Activated naive CD8-positive, alpha-beta T cell treated with anti-CD3 and anti-CD28 coated beads, Interleukin-2, amount 50 U/mL, for 16 hours (primary cell): ENCODE measurements around the gene LIG4.
"Not testable (repeated sequence)": the region's sequence is repeated elsewhere in the genome, so short reads cannot be mapped to it uniquely, and the experiment has no call there.

Source experiments
- DNase-seq: peaks from one replicate; pipeline ENCODE4 v3.0.0-alpha.2; 2020; ENCODE audit warnings: low read depth, low spot score

The LIG4 gene

DNA sequence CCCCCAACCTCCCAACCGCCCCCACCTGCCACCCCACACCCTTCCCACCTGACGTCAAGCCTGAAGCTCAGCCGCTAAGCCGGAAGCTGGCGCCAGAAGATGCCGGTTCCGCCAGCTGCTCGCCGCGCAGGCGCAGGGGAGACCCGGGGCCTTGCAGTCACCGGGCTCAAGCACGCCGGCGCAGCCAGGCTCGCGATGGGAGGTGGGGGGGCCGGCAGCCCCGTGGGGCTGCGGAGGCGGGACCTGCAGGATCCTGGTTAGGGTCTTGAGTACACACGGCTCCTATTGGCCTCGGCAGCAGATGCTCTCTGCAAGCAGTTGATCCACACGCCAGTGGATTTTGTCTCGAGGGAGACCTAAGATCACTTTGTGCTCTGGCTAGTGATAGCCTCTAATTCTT is at the start of gene LIG4:
Gene LIG4 (minus strand): TSS at position 101 of the 400 bp plus-strand sequence. CDS start 4,268 bp downstream, outside the sequence.
- DNase-seq, result peak; percentile 80

DNA sequence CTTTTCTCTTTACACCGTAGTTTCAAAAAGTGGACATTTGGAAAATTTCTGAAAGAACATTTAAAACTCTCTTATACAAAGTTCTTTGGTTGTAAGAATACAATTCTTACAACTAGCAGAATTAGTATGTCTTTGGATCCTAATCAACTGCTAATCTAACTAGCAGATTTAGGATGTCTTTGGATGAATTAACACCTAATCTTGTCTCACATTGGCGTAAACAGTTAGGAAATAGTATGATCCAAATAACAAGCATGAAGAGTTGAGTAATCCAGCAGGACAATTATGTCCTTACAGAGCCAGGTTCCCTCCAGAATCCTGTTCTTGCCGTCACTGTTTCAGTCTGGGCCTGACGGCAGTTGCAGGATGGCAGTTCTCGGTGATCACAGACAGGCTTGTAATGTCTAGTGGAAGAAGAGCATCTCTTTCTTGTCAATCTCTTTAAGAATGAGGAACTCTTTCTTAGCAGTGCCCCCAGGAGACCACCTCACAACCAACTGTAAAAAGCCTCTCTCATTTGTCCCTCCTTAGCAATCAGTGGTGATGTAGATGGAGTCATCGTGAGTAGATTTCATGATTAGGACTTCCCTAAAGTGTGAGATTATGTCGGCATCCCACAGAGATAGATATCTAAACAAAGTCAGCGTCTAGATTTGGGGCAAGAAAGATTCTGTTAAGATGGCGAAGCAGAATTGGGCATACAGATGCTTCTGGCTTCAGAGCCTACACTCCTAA is 48.5 kb upstream of the LIG4 start:
- no peak for DNase-seq

DNA sequence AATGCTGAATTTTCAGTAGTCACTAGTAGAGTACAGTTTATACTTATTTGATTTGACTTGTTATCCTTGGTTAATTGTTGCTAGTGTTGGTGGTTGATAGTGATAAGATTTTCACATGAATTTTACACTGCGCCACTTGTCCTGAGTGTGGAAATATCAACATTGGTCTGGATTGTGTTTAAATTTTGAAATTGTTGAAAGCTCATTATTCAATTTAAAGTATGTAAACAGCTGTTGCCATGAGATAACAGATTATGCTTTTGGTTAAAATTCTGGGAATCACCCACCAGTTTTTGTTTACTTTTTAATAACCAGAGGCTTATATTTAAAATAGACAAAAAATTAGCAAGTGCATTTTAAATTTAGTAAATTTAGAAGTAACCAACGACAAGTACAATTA is 41.9 kb upstream of the LIG4 start:
- no peak for DNase-seq

DNA sequence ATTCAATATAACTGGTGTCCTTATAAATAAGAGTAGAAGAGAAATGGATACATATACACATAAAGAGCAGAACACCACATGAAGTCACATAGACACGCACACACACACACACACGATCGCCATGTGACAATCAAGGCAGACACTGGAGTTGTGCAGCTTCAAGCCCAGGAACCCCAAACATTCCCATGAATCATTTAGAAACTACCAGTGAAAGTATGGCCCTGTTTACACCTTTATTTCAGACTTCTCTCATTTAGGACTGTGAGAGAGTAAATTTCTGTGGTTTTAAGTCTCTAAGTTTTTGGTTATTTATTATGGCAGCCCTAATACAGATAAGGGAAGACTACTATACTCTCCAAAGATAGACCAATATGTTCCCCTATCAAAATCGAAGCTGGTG is 33.8 kb upstream of the LIG4 start:
- no peak for DNase-seq

DNA sequence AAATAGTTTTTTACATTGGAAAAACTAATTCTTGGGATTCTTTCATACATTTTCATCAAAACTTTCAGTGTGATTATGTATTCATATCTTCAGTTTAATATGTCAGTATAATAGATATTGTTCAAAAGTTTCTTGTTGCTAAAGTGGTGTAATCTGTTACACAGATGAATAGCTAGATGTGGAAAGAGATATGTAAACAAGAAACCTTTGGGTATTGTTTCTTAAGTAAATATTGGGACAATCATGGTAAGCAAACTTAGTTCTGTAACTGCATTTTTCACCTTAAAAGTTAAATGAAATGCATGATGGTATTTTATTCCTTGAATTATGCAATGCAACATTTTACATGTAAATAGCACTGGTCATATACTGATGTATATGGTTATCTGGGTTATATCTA is 15.0 kb upstream of the LIG4 start:
- DNase-seq, result no peak

DNA sequence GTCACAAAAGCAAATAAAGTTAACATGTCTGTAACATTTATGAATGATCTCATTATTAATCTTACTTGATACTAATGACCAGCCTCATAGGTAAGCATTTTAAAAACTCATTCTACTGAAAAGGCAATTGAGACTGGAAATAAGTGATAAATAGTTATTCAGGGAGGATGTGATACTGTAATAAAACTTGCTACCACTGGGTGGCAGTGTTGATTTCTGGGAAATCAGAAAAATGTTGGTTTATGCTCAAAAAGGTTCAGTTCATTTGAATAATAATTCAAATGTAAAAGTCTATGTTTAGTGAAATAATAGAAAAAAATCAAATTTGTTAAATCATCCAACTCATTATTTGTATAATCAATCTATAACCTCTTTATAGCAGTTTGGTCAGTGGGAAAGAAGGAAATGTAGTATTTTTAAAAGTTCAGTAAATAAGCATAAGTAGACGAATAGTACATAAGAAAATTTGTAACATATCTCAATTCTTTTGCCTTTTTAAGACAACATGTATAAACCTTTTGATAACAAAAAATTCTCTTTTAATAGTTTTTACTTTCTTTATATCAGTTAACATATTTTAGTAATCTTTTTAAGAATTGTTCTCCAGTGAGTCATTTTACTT is 12.4 kb upstream of the LIG4 start:
- no peak for DNase-seq

DNA sequence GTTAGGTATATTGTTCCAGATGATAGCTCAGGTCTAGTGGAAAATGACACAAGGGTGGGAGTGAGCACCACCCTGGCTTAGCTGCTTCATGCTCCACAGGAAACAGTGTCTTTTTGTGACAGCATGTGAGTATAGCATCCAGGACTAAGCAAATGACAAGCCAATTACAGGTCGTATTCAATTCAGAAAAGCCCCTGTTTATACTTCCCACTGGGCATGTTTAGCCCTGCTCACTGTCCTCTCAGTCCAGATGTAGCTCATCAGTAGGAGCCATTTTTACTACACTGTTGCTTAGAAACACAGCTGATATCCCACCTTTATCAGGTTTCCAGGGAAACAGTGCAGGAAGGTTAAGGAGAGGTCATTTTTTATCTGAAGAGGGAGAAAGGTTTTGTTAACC is 10.8 kb upstream of the LIG4 start:
- DNase-seq, result no peak

DNA sequence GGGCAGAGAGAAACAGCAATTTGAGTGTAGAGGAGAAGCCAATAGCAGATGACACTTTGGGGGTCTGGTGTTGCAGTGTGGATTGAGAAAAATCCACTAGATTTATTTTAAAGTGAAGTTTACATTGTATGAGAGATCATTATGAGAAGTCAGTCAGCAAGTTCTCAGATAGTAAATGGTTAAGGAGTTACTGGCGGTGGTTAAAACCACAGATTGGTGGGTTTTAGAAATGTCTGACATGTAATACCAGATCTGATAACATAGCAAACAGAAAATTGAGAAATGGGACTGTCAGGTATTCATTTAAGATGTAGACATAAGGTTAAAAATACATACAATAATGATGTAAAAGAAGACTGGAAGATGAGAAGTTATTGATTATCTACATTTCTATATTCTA is 10.1 kb upstream of the LIG4 start:
- no peak for DNase-seq

DNA sequence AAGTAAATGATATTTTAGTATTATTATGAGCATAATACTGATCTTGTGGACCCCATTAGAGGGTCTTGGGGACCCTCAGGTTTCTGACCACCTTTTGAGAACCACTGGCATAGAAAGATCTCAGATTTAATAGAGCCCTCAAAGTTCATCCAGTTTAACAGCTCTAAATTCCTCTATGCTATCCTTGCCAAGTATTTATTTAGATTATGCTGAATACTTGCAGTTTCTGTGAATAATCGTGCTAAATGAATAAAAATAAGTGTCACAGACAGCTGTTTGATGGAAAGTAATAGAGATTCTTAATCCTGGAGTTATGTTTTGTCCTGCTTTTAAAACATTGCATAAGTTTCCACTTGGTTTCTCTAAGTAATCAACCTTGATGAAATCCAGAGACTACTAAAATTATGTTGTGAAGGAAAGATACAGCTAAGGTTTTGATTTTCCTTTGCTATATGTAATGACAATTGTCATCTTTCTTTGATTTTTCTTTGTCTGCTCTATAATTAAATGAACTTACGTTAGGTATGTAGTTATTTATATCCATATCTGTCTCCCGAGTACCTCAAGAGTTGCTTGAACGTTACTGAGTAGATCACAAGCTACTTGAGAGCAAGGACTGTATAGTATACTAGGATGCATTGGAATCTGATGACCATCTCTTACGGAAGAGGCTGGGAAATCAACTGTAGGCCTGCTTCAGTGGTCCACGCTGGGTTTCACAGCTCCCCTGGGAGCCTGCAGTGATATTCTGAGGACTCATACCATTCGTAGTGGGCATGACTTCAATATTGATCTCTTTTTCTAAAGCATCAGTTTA is 8.6 kb upstream of the LIG4 start:
- no peak for DNase-seq

DNA sequence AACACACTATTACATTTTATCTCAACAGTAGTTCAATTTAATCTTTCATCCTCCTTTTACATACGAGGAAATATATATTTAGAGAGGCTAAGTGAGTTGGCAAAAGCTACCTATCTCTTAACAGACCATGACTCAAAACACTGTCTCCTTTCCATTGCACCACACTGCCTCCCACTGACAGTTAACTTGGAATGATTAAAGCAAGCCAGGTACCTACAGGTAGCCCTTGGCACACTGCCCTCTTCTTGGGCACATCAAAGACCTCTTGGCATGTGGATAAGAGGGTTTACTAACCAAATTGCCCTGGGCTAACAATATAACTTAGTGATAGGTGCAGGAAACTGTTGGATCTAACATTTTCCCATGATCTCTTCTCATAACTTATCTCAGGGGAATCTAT is 4.7 kb upstream of the LIG4 start:
- no peak for DNase-seq

DNA sequence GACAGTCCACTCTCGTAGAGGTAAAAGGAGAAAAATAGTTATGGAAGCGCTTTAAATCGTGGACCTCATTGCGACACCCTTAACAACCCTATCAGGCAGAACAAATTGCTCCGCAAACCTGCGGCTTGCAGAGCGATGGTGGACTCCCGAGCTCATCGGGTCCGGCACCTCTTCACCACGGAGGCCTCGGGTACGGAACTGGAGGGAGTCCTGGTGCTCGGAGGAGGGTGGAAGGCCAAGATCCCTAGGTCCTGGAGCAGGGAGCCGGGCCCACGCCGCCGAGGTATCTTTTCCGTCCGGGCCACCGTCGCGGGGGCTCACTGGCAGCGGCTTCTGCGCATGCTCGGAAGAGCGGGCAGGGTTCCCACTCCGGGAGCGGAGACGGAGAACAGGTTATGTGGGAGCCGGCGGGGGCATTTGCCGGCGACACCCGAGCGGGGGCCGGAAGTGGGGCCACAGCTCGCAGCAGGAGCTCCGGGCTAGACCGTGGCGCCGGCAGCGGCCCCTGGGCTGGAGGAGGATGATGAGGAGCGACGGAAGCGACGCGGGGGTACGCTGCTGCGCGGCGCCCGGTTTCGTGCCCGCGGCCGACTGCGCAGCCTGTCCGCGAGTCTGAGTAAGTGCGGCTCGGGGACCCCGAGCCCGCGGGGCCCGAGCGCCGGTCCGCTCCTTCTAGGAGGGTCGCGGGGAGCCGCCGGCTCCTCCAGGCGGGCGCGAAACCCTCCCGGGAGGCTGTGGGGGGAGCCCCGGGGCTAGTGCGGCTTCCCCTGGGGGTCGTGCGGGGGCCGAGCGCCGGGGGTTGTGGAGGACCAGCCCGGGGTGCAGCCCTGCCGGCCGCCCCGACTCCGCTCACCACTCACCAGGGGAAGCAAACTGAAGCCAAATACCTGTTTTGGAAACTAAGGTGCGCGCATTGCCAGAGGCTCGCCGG is 3.0 kb upstream of the LIG4 start, which contains the start of gene ABHD13:
Gene ABHD13 (plus strand): TSS at position 349 of the 931 bp plus-strand sequence. CDS start 10,827 bp downstream, outside the sequence.
- DNase-seq, result peak; percentile 81

DNA sequence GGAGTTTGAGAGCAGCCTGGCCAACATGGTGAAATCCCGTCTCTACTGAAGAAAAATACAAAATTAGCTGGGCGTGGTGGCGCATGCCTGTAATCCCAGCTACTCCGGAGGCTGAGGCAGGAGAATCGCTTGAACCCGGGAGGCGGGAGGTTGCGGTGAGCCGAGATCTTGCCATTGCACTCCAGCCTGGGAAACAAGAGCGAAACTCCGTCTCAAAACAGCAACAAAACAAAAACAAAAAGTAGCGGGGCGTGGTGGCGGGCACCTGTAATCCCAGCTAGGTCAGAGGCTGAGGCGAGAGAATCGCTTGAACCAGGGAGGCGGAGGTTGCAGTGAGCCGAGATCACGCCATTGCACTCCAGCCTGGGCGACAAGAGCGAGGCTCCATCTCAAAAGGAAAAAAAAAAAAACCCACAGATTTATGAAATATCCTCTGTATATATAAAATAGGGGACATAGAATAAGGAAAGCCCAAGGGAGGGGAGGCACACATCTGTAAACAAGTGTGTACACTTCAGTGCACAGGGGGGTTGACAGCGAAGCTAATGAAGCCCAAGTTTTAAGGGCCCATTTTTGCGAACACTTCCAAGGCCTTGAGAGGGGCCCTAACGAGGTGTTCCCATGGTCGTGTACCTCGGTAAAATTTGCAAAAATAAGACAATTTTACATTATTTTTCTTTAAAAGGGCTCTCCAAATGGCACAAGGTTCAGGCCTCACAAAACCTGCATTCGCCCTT is 2.1 kb upstream of the LIG4 start:
- DNase-seq, result not testable (repeated sequence)

DNA sequence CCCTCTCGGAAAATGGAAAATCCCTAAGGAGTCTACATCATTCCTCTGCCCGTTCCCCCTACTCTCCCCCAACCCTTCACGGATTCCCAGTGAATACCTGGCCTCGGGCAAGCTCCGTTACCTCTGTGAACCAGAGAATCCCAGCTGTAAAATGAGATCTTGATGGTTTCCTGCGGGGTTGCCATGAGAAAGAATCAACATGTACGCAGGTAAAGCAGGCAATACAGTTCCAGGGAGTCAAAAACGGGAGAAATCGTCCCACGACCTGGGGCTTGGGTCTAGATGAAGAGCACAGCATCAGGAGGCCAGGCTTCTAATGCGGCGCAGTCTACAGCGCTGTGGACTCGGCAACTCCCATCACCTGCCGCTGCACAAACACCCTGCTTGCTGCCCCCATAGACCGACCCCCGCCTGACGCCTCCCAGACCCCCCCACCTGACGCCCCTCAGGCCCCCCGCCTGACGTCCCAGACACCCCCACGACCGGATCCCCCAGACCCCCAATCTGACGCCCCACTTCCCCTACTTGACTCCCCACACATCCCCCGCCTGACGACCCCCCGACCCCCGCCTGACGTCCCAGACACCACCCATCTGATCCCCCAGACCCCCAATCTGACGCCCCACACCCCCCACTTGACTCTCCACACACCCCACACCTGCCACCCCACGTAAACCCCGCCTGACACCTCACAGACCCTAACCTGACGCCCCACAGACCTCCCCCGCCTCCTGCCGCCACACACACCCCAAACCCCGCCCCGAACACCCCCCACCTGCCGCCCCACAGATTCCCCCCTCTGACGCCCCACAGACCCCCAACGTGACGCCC is 680 bp downstream of the LIG4 start:
- no peak for DNase-seq

DNA sequence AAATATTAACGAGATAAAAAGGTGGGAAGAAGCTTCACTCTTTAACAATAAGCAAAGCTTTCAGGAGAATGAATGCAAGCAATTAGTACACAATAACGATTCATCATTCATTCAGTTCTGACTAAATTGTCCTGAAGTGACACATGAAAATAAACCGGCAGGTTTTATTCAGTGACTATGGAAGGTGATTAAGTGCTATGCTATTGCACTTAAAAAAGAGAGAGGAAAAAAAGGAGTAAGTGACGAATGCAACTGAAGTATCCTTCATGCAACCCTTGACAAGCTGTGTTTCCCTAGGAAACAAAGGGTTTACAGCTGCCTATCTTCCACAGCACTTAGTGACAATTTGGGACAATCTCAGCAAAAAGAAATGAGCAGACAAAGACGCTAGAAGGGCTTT is 1.4 kb downstream of the LIG4 start:
- no peak for DNase-seq

DNA sequence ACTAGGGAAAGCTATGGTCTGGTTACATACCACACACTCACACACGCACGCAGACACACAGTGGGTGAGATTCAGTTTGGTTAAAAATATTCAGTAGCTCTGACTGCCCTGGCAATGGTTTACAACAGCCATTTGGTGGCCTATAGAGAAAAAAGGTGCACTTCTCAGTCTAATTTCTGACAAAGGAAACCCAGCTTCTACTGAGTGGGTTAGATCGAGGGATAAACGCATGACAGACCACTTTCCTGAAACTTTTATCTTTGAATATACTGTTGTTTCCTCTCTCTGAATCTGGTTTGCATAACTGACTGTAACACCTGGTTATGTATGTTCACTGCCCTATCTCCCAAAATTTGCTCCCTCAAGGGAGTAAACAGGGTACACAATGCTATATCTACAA is 2.5 kb downstream of the LIG4 start:
- no peak for DNase-seq

DNA sequence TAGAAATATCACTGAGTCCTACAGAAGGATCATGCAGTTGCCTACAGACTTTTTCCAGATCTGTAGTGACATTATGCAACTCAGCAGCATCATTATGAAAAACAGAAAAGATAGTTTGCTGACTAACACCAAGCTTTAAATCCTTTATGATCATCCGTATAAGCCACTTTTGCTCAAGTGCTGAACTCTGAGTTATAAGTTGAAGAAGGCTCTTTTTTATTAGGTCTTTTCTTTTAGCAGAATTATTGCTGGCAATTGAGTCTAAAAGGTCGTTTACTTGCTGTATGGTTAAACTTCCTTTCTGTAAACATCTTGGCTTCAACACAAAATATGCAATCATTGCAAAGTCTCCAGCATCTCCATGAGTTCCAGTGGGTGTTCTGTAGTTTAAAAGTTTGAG is 4.8 kb downstream of the LIG4 start:
- DNase-seq, result no peak

DNA sequence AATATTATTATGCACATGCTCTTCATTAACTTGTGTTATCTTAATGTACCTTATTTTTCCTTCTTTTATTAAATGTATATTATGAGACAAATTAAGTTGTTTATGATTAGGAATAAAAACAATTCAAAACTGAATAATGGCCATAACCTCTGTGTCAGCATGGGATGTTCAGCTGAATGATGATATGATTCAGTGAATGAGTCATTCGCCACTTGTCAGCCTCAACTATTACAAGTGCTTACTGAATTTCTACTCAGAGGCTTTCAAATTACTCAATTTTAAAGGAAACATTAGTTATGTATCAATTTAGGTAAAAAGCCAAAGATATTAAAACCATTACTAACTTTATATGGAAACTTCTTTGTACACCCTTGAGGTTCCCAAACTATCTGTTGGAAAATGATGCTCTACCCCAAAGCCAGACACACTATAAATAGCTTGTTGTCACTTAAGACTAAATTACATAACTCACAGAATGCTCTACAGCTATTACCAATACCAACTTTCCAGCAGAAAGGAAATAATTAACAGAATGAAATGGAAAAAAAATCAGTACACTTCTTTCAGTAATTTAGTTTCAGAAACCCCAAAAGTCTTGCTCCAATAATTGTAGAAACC is 14.4 kb downstream of the LIG4 start:
- no peak for DNase-seq

DNA sequence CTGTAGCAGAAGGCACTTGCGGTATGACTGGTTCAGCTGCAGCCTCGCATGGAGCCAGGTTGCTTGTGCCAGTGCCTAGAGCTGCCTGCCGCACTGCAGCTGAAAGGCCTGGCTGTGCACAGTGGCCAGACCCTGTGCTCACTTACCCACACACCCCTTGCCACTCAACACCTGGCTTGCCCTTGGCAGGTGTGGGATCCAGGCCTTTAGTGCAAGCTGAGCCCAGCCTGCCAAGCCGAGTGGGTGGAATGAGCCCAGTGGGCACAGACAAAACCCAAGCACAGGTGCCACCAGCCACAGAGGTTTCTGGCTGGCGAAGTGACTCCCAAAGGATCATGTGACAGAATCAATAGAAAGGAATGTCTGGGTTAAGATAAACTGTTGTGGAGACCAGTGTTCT is 19.5 kb downstream of the LIG4 start:
- DNase-seq, result no peak

DNA sequence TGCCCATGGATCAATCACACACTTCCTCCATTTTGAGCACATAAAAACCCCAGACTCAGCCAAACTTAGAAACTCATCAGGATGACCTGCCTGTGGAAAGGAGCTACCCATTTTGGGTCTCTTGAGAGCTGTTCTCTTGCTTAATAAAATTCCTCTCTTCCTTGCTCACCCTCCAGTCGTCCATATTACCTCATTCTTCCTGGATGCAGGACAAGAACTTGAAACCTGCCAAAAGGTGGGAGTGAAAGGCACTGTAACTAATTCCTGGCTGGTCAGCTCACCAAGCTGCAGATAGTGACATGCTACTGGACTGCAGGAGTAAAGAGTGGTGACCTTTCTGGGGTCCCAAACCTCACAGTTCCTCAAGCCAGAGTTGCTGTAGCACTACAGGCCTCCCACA is 20.2 kb downstream of the LIG4 start:
- DNase-seq, result no peak
